SK-N-SH treated with all-trans-retinoic acid at 6 μM for 48 hours (cell line): Measurements from ENCODE around the gene TIMP2.
A peak's percentile ranks its signal among the peaks of the same experiment; 100 is the strongest.

ENCODE experiments used
- ATAC-seq: fragments of 200-7000 bp; cut with Tn5 transposase; 3 replicates; pipeline ENCODE4 v1.9.1; 2020; ENCODE audit warnings: mild to moderate bottlenecking, moderate library complexity
- ARNTL ChIP-seq: fragments of 450-650 bp; formaldehyde crosslinking; IDR thresholded peaks from 2 replicates; pipeline ENCODE4 v1.5.0; 2020; ENCODE audit warnings: low read depth, mild to moderate bottlenecking, moderate library complexity, borderline replicate concordance
- CREB5 ChIP-seq: fragments of 250-450 bp; sonication (Bioruptor Pico); IDR thresholded peaks from 2 replicates; pipeline ENCODE4 v1.5.1; 2020; ENCODE audit warnings: low read depth, mild to moderate bottlenecking, moderate library complexity
- CSDC2 ChIP-seq: fragments of 250-450 bp; sonication (Bioruptor Pico); IDR thresholded peaks from 2 replicates; pipeline ENCODE4 v1.5.0; 2020; ENCODE audit warnings: mild to moderate bottlenecking, moderate library complexity
- CSRNP3 ChIP-seq: fragments of 250-450 bp; sonication (Bioruptor Pico); IDR thresholded peaks from 2 replicates; pipeline ENCODE4 v1.5.1; 2021; ENCODE audit warnings: mild to moderate bottlenecking, moderate library complexity
- ESRRG ChIP-seq: fragments of 250-450 bp; sonication (Bioruptor Pico); IDR thresholded peaks from 2 replicates; pipeline ENCODE4 v1.6.1; 2021; ENCODE audit warnings: mild to moderate bottlenecking
- GLIS3 ChIP-seq: fragments of 250-450 bp; sonication (Bioruptor Pico); IDR thresholded peaks from 2 replicates; pipeline ENCODE4 v1.5.0; 2020; ENCODE audit warnings: mild to moderate bottlenecking, moderate library complexity
- ISL1 ChIP-seq: fragments of 250-450 bp; sonication (Bioruptor Pico); IDR thresholded peaks from 2 replicates; pipeline ENCODE4 v2.1.2; 2022; ENCODE audit warnings: mild to moderate bottlenecking, moderate library complexity
- OSR1 ChIP-seq: fragments of 250-450 bp; sonication (Bioruptor Pico); IDR thresholded peaks from 2 replicates; pipeline ENCODE4 v1.8.0; 2022; ENCODE audit warnings: moderate library complexity, mild to moderate bottlenecking, inconsistent platforms
- PPARA ChIP-seq: fragments of 250-450 bp; sonication (Bioruptor Pico); IDR thresholded peaks from 2 replicates; pipeline ENCODE4 v1.5.0; 2020; ENCODE audit warnings: mild to moderate bottlenecking, borderline replicate concordance
- RARB ChIP-seq: fragments of 250-450 bp; sonication (Bioruptor Pico); IDR thresholded peaks from 2 replicates; pipeline ENCODE4 v1.8.0; 2021; ENCODE audit warnings: mild to moderate bottlenecking, moderate library complexity
- SNAI2 ChIP-seq: fragments of 250-450 bp; sonication (Bioruptor Pico); IDR thresholded peaks from 2 replicates; pipeline ENCODE4 v1.5.0; 2020; ENCODE audit warnings: mild to moderate bottlenecking, moderate library complexity
- TCF4 ChIP-seq: fragments of 250-450 bp; sonication (Bioruptor Pico); IDR thresholded peaks from 2 replicates; pipeline ENCODE4 v1.8.0; 2021; ENCODE audit warnings: mild to moderate bottlenecking, moderate library complexity, borderline replicate concordance
- TOX ChIP-seq: fragments of 250-450 bp; sonication (Bioruptor Pico); IDR thresholded peaks from 2 replicates; pipeline ENCODE4 v1.8.0; 2021; ENCODE audit warnings: mild to moderate bottlenecking, moderate library complexity, borderline replicate concordance
- TSHZ2 ChIP-seq: fragments of 250-450 bp; sonication (Bioruptor Pico); IDR thresholded peaks from 2 replicates; pipeline ENCODE4 v1.5.0; 2020; ENCODE audit warnings: mild to moderate bottlenecking, moderate library complexity
- ZC3H10 ChIP-seq: fragments of 250-450 bp; sonication (Bioruptor Pico); IDR thresholded peaks from 2 replicates; pipeline ENCODE4 v1.5.1; 2021; ENCODE audit warnings: mild to moderate bottlenecking, moderate library complexity
- ZFP3 ChIP-seq: fragments of 250-450 bp; sonication (Bioruptor Pico); IDR thresholded peaks from 2 replicates; pipeline ENCODE4 v1.5.0; 2020; ENCODE audit warnings: mild to moderate bottlenecking, moderate library complexity
- ZNF565 ChIP-seq: fragments of 450-650 bp; formaldehyde crosslinking; conservative IDR thresholded peaks from 2 replicates; pipeline ENCODE4 v1.5.0; 2020; ENCODE audit warnings: low read depth, mild to moderate bottlenecking, moderate library complexity
- ZNF70 ChIP-seq: fragments of 450-650 bp; formaldehyde crosslinking; IDR thresholded peaks from 2 replicates; pipeline ENCODE4 v1.5.0; 2020; ENCODE audit warnings: mild to moderate bottlenecking, moderate library complexity
- ZNF8 ChIP-seq: fragments of 450-650 bp; formaldehyde crosslinking; IDR thresholded peaks from 2 replicates; pipeline ENCODE4 v1.5.0; 2020; ENCODE audit warnings: mild to moderate bottlenecking, moderate library complexity
- TF ChIP-seq, protein P1 (sequence below): fragments of 250-450 bp; sonication (Bioruptor Pico); IDR thresholded peaks from 2 replicates; pipeline ENCODE4 v1.8.0; 2021; ENCODE audit warnings: low read depth, mild to moderate bottlenecking, moderate library complexity, borderline replicate concordance

The TIMP2 gene

DNA sequence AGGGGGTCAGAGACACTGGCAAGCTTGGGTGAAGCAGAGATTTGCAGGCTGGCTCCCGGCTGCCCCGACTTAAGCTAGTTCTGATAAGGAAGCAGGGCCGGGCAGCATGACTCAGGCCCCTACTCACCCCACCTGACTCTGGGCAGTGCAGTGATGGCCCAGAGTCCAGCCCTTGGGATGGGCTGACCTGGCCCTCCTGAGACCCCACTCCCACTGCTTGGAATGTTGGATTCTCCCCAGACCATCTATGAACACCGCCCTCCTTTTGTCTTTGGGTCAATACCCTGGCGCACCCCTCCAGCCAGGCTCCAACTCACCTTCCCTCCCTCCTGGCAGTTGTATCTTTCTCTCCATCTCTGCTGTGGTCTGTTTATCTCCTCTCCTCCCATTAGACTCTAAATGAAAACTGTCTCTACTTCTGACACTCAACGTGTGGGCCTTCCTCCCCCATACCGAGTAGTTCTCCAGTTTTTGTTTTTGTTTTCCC, 33.5 kb upstream of the TIMP2 start:
- ATAC-seq = peak; percentile 77
- TF ChIP-seq ZNF70 (CRISPR knock-in tag) = no peak
- TF ChIP-seq TSHZ2 (CRISPR knock-in tag) = no peak
- TF ChIP-seq ISL1 (CRISPR knock-in tag) = no peak
- TF ChIP-seq ZNF565 (CRISPR knock-in tag) = no peak
- TF ChIP-seq, protein P1, sequence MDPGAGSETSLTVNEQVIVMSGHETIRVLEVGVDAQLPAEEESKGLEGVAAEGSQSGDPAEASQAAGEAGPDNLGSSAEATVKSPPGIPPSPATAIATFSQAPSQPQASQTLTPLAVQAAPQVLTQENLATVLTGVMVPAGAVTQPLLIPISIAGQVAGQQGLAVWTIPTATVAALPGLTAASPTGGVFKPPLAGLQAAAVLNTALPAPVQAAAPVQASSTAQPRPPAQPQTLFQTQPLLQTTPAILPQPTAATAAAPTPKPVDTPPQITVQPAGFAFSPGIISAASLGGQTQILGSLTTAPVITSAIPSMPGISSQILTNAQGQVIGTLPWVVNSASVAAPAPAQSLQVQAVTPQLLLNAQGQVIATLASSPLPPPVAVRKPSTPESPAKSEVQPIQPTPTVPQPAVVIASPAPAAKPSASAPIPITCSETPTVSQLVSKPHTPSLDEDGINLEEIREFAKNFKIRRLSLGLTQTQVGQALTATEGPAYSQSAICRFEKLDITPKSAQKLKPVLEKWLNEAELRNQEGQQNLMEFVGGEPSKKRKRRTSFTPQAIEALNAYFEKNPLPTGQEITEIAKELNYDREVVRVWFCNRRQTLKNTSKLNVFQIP (CRISPR knock-in tag) = no peak
- no peak for TF ChIP-seq OSR1 (CRISPR knock-in tag)
- TF ChIP-seq CSRNP3 = no peak
- TF ChIP-seq ZFP3 (CRISPR knock-in tag) = no peak

DNA sequence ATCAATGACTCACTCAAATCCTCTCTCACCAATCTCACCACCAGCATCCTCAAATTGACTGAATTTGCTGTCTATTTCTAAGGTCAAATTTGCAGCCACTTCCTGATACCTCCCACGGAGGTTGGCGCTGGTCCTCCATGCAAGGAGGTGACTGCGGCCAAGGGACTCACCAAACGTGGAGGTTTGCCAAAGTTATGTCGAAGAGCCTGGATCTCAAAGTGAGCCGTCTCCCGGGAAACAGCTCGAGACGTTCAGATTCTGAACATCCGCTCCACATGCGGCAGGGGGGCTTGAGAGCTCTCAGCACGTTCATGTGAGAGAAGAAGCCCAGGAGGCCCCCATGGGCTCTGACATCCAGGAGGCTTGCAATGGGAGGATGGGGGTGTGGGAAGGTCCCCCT, 31.9 kb upstream of the TIMP2 start:
- ATAC-seq = no peak
- TF ChIP-seq TCF4 (CRISPR knock-in tag) (no peak), ARNTL (CRISPR knock-in tag) (no peak), CSDC2 (CRISPR knock-in tag) (no peak), TSHZ2 (CRISPR knock-in tag) (no peak), PPARA (CRISPR knock-in tag) (no peak), ISL1 (CRISPR knock-in tag) (no peak), ZNF8 (CRISPR knock-in tag) (no peak), ZC3H10 (CRISPR knock-in tag) (no peak), CREB5 (CRISPR knock-in tag) (no peak), ZNF70 (CRISPR knock-in tag) (no peak), GLIS3 (CRISPR knock-in tag) (no peak), ZFP3 (CRISPR knock-in tag) (no peak), SNAI2 (CRISPR knock-in tag) (no peak), TOX (CRISPR knock-in tag) (no peak)

DNA sequence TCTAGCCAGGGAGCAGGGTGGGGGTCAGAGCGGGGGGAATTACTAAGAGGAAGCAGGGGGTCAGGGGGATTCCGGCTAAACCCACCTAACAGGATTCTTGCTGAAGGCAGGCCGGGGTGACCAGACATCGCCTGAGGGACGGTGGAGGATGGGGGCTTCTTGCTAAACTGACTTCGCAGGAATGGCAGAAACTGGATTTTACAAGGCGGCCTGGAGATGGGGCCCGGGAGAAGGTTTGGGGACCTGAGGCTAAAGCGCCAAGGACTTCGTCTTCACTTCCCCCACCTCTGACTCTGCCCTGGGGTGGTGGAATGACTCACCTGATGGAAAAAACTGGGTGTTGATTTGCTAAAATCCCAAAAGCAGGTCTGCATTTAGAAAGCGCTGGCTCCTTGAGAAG, 31.1 kb upstream of the TIMP2 start:
- no peak for ATAC-seq
- TF ChIP-seq ESRRG (CRISPR knock-in tag) (no peak), ZNF8 (CRISPR knock-in tag) (no peak), TCF4 (CRISPR knock-in tag) (no peak), SNAI2 (CRISPR knock-in tag) (no peak), TOX (CRISPR knock-in tag) (no peak), CSDC2 (CRISPR knock-in tag) (no peak), RARB (CRISPR knock-in tag) (no peak), ZNF565 (CRISPR knock-in tag) (no peak), ISL1 (CRISPR knock-in tag) (no peak), TSHZ2 (CRISPR knock-in tag) (no peak)
- TF ChIP-seq, protein P1 (CRISPR knock-in tag) = no peak
